K562 (cell line): ENCODE data around the gene B3GAT3. TPM values are rescaled to one million over a fixed set of nuclear protein-coding genes. Genes with fewer than 3 reads are reported as not detected.

Experiments used
- ATAC-seq: fragments of 200-7000 bp; cut with Tn5 transposase; 3 replicates; pipeline ENCODE4 v1.9.1; 2020; ENCODE audit warnings: moderate library complexity
- BruUV-seq: library from RNA; stranded (reverse); fragments of 400-500 nt; replicated peaks from 2 replicates; lab custom pipeline; 2021; lab: Mats Ljungman, UMichigan
- CTCF ChIA-PET: fragments of 300-600 bp; formaldehyde crosslinking; extraction: SDS; loops from one replicate; lab custom pipeline; 2021; ENCODE audit warnings: low intra/inter-chr PET ratio; lab: Yijun Ruan, JAX
- POLR2A ChIA-PET: fragments of 300-600, 350-650 bp; sonication (Branson Sonifier 250); formaldehyde crosslinking; extraction: SDS; loops from one replicate; lab custom pipeline; 2021; ENCODE audit warnings: antibody characterized with exemption, inconsistent platforms; lab: Yijun Ruan, JAX
- DNase-seq, 4 experiments: peaks; one replicate each; pipeline versions ENCODE4 v3.0.0 to v3.0.0-alpha.2; 2011 to 2018; ENCODE audit warnings: low spot score in 3 of 4, mixed read lengths in 3 of 4; ENCODE audit errors: extremely low read depth in 1 of 4
- FAIRE-seq: peaks from 2 replicates; lab custom pipeline; 2011; peaks lifted over from hg19 to GRCh38; lab: Jason Lieb, UNC
- H2AFZ ChIP-seq: 2 replicates; pipeline ENCODE4 v1.6.0; 2011; ENCODE audit warnings: low read depth, low read length, control low read depth, inconsistent platforms
- H3K27ac ChIP-seq: fragments of 200-600 bp; 3 replicates; pipeline ENCODE4 v1.8.0; 2011; ENCODE audit warnings: low read depth, mild to moderate bottlenecking, control low read depth, inconsistent platforms, low read length, moderate library complexity, mixed read lengths; ENCODE audit errors: extremely low read depth
- H3K27me3 ChIP-seq, 2 experiments: fragments of 300-600 bp in 1 of 2; 2 replicates in 1 of 2; 3 replicates in 1 of 2; pipeline versions ENCODE4 v1.6.0 to v1.8.0; 2011; ENCODE audit warnings: inconsistent platforms in 2 of 2, low read length in 2 of 2, mild to moderate bottlenecking in 1 of 2, mixed read lengths in 1 of 2, moderate library complexity in 1 of 2; ENCODE audit not compliant: control insufficient read depth in 2 of 2, insufficient read depth in 2 of 2
- H3K36me3 ChIP-seq: fragments of 300-600 bp; 3 replicates; pipeline ENCODE4 v1.8.0; 2011; ENCODE audit warnings: mild to moderate bottlenecking, low read length, inconsistent platforms; ENCODE audit not compliant: control insufficient read depth, insufficient read depth
- H3K4me1 ChIP-seq, 2 experiments: fragments of 200-600 bp in 1 of 2; replicated peaks in 1 of 2; 2 replicates in 1 of 2; 3 replicates in 1 of 2; pipeline versions ENCODE4 v1.5.1 to v1.8.0; 2011; ENCODE audit warnings: inconsistent platforms in 2 of 2, low read length in 2 of 2, mild to moderate bottlenecking in 1 of 2, mixed read lengths in 1 of 2, moderate library complexity in 1 of 2; ENCODE audit not compliant: control insufficient read depth in 2 of 2, insufficient read depth in 2 of 2
- H3K4me2 ChIP-seq: 2 replicates; pipeline ENCODE4 v1.6.1; 2011; ENCODE audit warnings: low read length, control low read depth, inconsistent platforms, mixed read lengths; ENCODE audit not compliant: insufficient read depth
- H3K4me3 ChIP-seq: fragments of 200-600 bp; sonication (generic), shearing (Covaris generic); 2 replicates; pipeline ENCODE4 v1.5.1; 2016; ENCODE audit warnings: control low read depth, inconsistent platforms
- H3K79me2 ChIP-seq: fragments of 200-600 bp; 3 replicates; pipeline ENCODE4 v1.8.0; 2011; ENCODE audit warnings: low read length, inconsistent platforms; ENCODE audit not compliant: control insufficient read depth, insufficient read depth
- H3K9ac ChIP-seq, 2 experiments: 2 replicates each; pipeline versions ENCODE4 v1.6.0 to v1.6.1; 2011; ENCODE audit warnings: low read depth in 2 of 2, low read length in 2 of 2, control low read depth in 1 of 2, inconsistent platforms in 1 of 2, mild to moderate bottlenecking in 1 of 2, mixed read lengths in 1 of 2; ENCODE audit not compliant: insufficient read depth in 1 of 2
- H3K9me1 ChIP-seq: one replicate; pipeline ENCODE4 v1.6.0; 2011; ENCODE audit warnings: inconsistent platforms, mild to moderate bottlenecking, low read length, moderate library complexity; ENCODE audit not compliant: control insufficient read depth, insufficient read depth
- H3K9me3 ChIP-seq: replicated peaks from 2 replicates; pipeline ENCODE4 v1.5.1; 2011; ENCODE audit warnings: low read depth, low read length, inconsistent platforms; ENCODE audit not compliant: control insufficient read depth, insufficient read depth
- H4K20me1 ChIP-seq: replicated peaks from 2 replicates; pipeline ENCODE4 v1.6.1; 2011; ENCODE audit warnings: low read length, inconsistent platforms, mixed read lengths; ENCODE audit not compliant: control insufficient read depth, insufficient read depth
- ARID1B ChIP-seq: fragments of 450-650 bp; IDR thresholded peaks from 2 replicates; pipeline ENCODE4 v1.6.1; 2016; ENCODE audit warnings: antibody characterized with exemption, mild to moderate bottlenecking, inconsistent platforms
- KAT8 ChIP-seq: fragments of 450-650 bp; IDR thresholded peaks from 2 replicates; pipeline ENCODE4 v1.6.1; 2016; ENCODE audit warnings: low read depth, mild to moderate bottlenecking
- LARP7 ChIP-seq: fragments of 450-650 bp; IDR thresholded peaks from 2 replicates; pipeline ENCODE4 v1.6.1; 2016
- NCOR1 ChIP-seq: fragments of 450-650 bp; IDR thresholded peaks from 2 replicates; pipeline ENCODE4 v1.6.1; 2016; ENCODE audit warnings: mild to moderate bottlenecking, moderate library complexity
- NONO ChIP-seq, 2 experiments: fragments of 200-400 bp in 1 of 2; fragments of 450-650 bp in 1 of 2; formaldehyde crosslinking in 1 of 2; IDR thresholded peaks; 2 replicates each; pipeline ENCODE4 v1.6.1; 2017; ENCODE audit warnings: low read depth in 2 of 2, mild to moderate bottlenecking in 2 of 2, moderate library complexity in 2 of 2, low read length in 1 of 2
- POLR2A ChIP-seq: fragments of 450-650 bp; conservative IDR thresholded peaks from 2 replicates; pipeline ENCODE4 v1.6.1; 2016
- RCOR1 ChIP-seq, 2 experiments: IDR thresholded peaks; 2 replicates each; pipeline ENCODE4 v1.6.1; 2012; ENCODE audit warnings: low read depth in 2 of 2, low read length in 2 of 2, borderline replicate concordance in 1 of 2, improper control_type of control experiment in 1 of 2
- SMAD1 ChIP-seq: fragments of 150-350 bp; IDR thresholded peaks from 2 replicates; pipeline ENCODE4 v1.6.1; 2014; ENCODE audit warnings: low read length, low read depth; ENCODE audit not compliant: partially characterized antibody
- SRSF9 ChIP-seq: fragments of 200-400 bp; formaldehyde crosslinking; IDR thresholded peaks from 2 replicates; pipeline ENCODE4 v1.6.1; 2017; ENCODE audit warnings: low read depth, low read length, borderline replicate concordance
- SUPT5H ChIP-seq: fragments of 450-650 bp; IDR thresholded peaks from 2 replicates; pipeline ENCODE4 v1.6.1; 2016
- ZNF583 ChIP-seq: fragments of 250-450 bp; sonication (Bioruptor Pico); IDR thresholded peaks from 2 replicates; pipeline ENCODE4 v1.4.0; 2020
- WGBS: fragments of 100-300 bp; shearing (Covaris generic); methylation state at CpG from one replicate; pipeline ENCODE4 v1.1.6; 2016; ENCODE audit warnings: low coverage, mixed read lengths; ENCODE audit not compliant: insufficient coverage; ENCODE audit errors: missing lambda C conversion rate; 5-methylcytosine and 5-hydroxymethylcytosine counted together
- in situ Hi-C: fragments of 300-500 bp; cut with MboI; formaldehyde crosslinking; loops from 4 replicates; pipeline ENCODE4 v1.15.0; 2018; ENCODE audit warnings: inconsistent platforms, mixed read lengths
- intact Hi-C: fragments of 100-400 bp; cut with micrococcal nuclease; formaldehyde crosslinking; loops from 2 replicates; pipeline ENCODE4 v1.14.2; 2022
- polyA plus RNA-seq, 8 experiments: library from polyadenylated mRNA; depleted of rRNA in 4 of 8; stranded (reverse) in 5 of 8; unstranded in 3 of 8; fragments of >200 nt; fragmentation: Nextera tagmentation in 2 of 8; fragmentation: Illumina TruSeq in 1 of 8; extraction: Ambion mirVana in 2 of 8; extraction: Trizol in 1 of 8; gene quantifications; 2 replicates each; pipeline versions ENCODE4 v1.2.1 to v1.2.3, GENCODE V29; 2011 to 2014; ENCODE audit warnings: inconsistent platforms in 1 of 8, missing spikeins in 1 of 8
- total RNA-seq, 7 experiments: library from RNA; depleted of rRNA in 6 of 7; stranded (reverse); fragments of >200 nt in 6 of 7; fragmentation: Illumina TruSeq in 2 of 7; extraction: Trizol in 2 of 7; gene quantifications; 2 replicates each; pipeline versions ENCODE4 v1.2.1 to v1.2.3, GENCODE V29; 2011 to 2021; ENCODE audit warnings: low replicate concordance in 1 of 7
- TF ChIP-seq, protein P1 (sequence below): sonication (generic); formaldehyde crosslinking; IDR thresholded peaks from 2 replicates; pipeline ENCODE4 v1.8.1; 2023; ENCODE audit warnings: mild to moderate bottlenecking, missing genetic modification reagents
- TF ChIP-seq, protein P2 (sequence below): fragments of 450-650 bp; formaldehyde crosslinking; IDR thresholded peaks from 2 replicates; pipeline ENCODE4 v1.4.0; 2020; ENCODE audit warnings: mild to moderate bottlenecking, mixed read lengths

B3GAT3 gene
- total and polyA plus RNA-seq, 9 of the 15 experiments (the other 6 are each of a cell fraction or from before 2014, with no cell fraction given) = 0.30 to 64.0 (median 21.4) TPM

DNA sequence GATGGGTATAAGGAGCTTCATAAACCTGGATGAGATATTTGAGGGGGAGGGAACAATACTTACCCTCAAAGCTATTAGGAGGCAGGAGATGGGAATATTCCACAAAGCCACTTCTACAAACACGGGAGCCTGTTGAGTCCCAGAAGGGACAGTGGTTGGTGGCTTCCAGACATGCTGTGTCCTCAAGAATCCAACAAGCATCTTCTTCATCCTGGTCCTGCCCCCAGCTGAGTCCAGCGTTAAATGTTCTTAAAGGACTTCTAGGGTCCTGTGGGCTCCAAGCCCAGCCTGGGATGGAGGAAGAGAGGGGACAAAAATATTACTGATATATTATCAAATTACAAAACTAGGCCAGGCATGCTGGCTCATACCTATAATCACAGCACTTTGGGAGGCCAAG, 45.7 kb upstream of the B3GAT3 start:
- intact Hi-C loops (loop anchor here (5.0 kb wide), 1 partner anchor 175 kb away; no protein-coding TSS in a partner anchor), in situ Hi-C loops (no loop called here)
- Histone ChIP-seq H3K9ac (peak overlapping the region; percentile 76 to 85; a peak in 3 of 4 replicates), H3K4me3 (peak overlapping the region; percentile 73), H3K4me2 (peak overlapping the region; percentile 97), H2AFZ (no peak overlapping the region), H4K20me1 (peaks cover 7% of the 10 kb centered on the region; the same call in 1 of the 2 replicates), H3K79me2 (peaks cover 94% of the 10 kb centered on the region), H3K9me3 (no peaks in the 10 kb centered on the region), H3K4me1 (peaks cover 19 to 52% of the 10 kb centered on the region in 2 experiments; a peak in 4 of 5 replicates), H3K9me1 (no peaks in the 10 kb centered on the region), H3K36me3 (peaks cover 45% of the 10 kb centered on the region), H3K27ac (peak overlapping the region; percentile 72), H3K27me3 (no peaks in the 10 kb centered on the region)
- no TSS peak for BruUV-seq
- no peak for ATAC-seq
- TF ChIP-seq NCOR1 (0 out of 2 replicates have a peak, but pooled peaks have one; percentile 4), POLR2A (peak; percentile 24; the same call in 1 of the 2 replicates), SUPT5H (peak; percentile 37; the same call in 1 of the 2 replicates), ZNF583 (CRISPR knock-in tag) (no peak)
- WGBS = 15% methylated on average over 2 of the region's 2 CpGs
- ChIA-PET CTCF (no interaction called here), POLR2A (interaction anchor here (0.6 to 8.8 kb wide), 17 partner anchors 10 to 188 kb away, joined by 3 to 161 read pairs (median 5); partner anchors contain the start of genes B3GAT3, EML3, GANAB and INTS5)
- FAIRE-seq = no peak
- DNase-seq = peak in 2 of 4 experiments; percentile 4 to 46

DNA sequence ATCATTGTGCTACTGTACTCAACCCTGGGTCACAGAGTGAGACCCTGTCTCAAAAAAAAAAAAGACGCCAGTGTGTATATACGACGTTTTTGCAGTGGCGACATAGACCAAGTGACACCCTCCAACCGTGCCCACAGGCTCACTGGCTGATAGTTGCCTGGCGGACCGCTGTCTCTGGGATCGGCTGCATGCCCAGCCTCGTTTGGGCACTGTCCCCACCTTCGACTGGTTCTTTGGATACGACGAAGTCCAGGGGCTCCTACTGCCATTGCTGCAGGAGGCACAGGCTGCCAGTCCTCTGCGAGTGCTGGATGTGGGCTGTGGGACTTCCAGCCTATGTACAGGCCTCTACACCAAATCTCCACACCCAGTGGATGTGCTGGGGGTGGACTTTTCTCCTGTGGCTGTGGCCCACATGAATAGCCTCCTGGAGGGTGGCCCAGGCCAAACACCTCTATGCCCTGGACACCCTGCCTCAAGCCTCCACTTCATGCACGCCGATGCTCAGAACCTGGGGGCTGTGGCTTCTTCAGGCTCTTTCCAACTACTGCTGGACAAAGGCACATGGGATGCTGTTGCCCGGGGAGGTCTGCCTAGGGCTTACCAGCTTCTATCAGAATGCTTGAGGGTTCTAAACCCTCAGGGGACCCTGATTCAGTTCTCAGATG, 44.6 kb upstream of the B3GAT3 start:
- peak overlapping the region; percentile 73 for H3K4me3 ChIP-seq
- DNase-seq = peak in 2 of 4 experiments; percentile 19 to 20
- peak overlapping the region; percentile 97 for H3K4me2 ChIP-seq
- peak; percentile 2 for ATAC-seq
- peaks cover 7% of the 10 kb centered on the region; the same call in 1 of the 2 replicates for H4K20me1 ChIP-seq
- ChIA-PET POLR2A (interaction anchor here (0.5 to 8.8 kb wide), 33 partner anchors 9 to 296 kb away, joined by 3 to 161 read pairs (median 11); partner anchors contain the start of genes B3GAT3, EEF1G, EML3 and GANAB), CTCF (interaction anchor here (0.7 kb wide), 1 partner anchor 34 kb away, joined by 3 read pairs; no protein-coding TSS in a partner anchor)
- BruUV-seq = no TSS peak
- H3K9me1 ChIP-seq = no peaks in the 10 kb centered on the region
- in situ Hi-C loops = no loop called here
- peak overlapping the region; percentile 72 for H3K27ac ChIP-seq
- no peak for FAIRE-seq
- no peaks in the 10 kb centered on the region for H3K9me3 ChIP-seq
- peak overlapping the region; percentile 85 to 100 for H3K9ac ChIP-seq
- peaks cover 19 to 41% of the 10 kb centered on the region in 2 experiments; a peak in 4 of 5 replicates for H3K4me1 ChIP-seq
- H3K27me3 ChIP-seq = no peaks in the 10 kb centered on the region
- WGBS = 2% methylated on average over 16 of the region's 16 CpGs
- H3K36me3 ChIP-seq = peaks cover 53% of the 10 kb centered on the region
- no peak overlapping the region for H2AFZ ChIP-seq
- H3K79me2 ChIP-seq = peaks cover 88% of the 10 kb centered on the region
- intact Hi-C loops = loop anchor here (5.0 kb wide), 1 partner anchor 176 kb away; no protein-coding TSS in a partner anchor
- TF ChIP-seq SRSF9 (no peak), NONO (IDR thresholded peaks at IDR 0.05; ENCODE audit: low read depth in 2 of 2, low read length in 1 of 2) (no peak), ARID1B (no peak), KAT8 (no peak), LARP7 (no peak), SMAD1 (no peak), RCOR1 (IDR thresholded peaks at IDR 0.05; ENCODE audit: borderline replicate concordance in 1 of 2, low read depth in 2 of 2, low read length in 2 of 2) (no peak)
- TF ChIP-seq, protein P1, sequence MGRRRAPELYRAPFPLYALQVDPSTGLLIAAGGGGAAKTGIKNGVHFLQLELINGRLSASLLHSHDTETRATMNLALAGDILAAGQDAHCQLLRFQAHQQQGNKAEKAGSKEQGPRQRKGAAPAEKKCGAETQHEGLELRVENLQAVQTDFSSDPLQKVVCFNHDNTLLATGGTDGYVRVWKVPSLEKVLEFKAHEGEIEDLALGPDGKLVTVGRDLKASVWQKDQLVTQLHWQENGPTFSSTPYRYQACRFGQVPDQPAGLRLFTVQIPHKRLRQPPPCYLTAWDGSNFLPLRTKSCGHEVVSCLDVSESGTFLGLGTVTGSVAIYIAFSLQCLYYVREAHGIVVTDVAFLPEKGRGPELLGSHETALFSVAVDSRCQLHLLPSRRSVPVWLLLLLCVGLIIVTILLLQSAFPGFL (CRISPR knock-in tag) = no peak
- TF ChIP-seq, protein P2, sequence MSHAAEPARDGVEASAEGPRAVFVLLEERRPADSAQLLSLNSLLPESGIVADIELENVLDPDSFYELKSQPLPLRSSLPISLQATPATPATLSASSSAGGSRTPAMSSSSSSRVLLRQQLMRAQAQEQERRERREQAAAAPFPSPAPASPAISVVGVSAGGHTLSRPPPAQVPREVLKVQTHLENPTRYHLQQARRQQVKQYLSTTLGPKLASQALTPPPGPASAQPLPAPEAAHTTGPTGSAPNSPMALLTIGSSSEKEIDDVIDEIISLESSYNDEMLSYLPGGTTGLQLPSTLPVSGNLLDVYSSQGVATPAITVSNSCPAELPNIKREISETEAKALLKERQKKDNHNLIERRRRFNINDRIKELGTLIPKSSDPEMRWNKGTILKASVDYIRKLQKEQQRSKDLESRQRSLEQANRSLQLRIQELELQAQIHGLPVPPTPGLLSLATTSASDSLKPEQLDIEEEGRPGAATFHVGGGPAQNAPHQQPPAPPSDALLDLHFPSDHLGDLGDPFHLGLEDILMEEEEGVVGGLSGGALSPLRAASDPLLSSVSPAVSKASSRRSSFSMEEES (CRISPR knock-in tag) = no peak
